ENCODE results near the gene CECR2.

DNA sequence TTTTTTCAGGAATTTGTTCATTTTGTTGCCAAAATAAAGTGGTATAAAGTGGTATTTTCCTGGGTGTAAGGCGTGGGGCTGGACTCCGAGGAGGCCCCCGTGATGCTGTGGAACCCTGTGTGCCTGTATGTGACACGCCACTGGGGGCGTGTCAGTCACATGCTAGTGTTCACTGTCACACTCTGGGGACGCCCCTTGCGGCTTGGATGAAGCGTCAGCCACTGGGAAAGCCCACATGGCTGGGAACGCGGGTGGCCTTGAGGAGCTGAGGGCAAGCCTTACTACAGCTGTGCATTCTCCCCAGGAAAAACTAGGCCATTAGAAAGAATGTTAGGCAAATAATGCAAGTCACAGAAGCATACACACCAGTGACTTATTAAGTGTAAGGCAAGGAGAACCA, 117.1 kb downstream of the CECR2 start:
- TF ChIP-seq, protein P1, sequence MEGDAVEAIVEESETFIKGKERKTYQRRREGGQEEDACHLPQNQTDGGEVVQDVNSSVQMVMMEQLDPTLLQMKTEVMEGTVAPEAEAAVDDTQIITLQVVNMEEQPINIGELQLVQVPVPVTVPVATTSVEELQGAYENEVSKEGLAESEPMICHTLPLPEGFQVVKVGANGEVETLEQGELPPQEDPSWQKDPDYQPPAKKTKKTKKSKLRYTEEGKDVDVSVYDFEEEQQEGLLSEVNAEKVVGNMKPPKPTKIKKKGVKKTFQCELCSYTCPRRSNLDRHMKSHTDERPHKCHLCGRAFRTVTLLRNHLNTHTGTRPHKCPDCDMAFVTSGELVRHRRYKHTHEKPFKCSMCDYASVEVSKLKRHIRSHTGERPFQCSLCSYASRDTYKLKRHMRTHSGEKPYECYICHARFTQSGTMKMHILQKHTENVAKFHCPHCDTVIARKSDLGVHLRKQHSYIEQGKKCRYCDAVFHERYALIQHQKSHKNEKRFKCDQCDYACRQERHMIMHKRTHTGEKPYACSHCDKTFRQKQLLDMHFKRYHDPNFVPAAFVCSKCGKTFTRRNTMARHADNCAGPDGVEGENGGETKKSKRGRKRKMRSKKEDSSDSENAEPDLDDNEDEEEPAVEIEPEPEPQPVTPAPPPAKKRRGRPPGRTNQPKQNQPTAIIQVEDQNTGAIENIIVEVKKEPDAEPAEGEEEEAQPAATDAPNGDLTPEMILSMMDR (IDR thresholded peaks at IDR 0.05 in 4 of 5, conservative IDR thresholded peaks at IDR 0.05 in 1 of 5): no peak
- no peak for TF ChIP-seq POLR2A (IDR thresholded peaks at IDR 0.05)

Data from gastrocnemius medialis (tissue), 4 donors.